IPS DF 4.7 (cell line): Measurements from ENCODE around the gene JARID2.

Experiments
- DNase-seq: peaks from one replicate; pipeline ENCODE4 v3.0.0-alpha.2; 2013; ENCODE audit warnings: low spot score; ENCODE audit errors: extremely low read depth

The JARID2 gene

DNA sequence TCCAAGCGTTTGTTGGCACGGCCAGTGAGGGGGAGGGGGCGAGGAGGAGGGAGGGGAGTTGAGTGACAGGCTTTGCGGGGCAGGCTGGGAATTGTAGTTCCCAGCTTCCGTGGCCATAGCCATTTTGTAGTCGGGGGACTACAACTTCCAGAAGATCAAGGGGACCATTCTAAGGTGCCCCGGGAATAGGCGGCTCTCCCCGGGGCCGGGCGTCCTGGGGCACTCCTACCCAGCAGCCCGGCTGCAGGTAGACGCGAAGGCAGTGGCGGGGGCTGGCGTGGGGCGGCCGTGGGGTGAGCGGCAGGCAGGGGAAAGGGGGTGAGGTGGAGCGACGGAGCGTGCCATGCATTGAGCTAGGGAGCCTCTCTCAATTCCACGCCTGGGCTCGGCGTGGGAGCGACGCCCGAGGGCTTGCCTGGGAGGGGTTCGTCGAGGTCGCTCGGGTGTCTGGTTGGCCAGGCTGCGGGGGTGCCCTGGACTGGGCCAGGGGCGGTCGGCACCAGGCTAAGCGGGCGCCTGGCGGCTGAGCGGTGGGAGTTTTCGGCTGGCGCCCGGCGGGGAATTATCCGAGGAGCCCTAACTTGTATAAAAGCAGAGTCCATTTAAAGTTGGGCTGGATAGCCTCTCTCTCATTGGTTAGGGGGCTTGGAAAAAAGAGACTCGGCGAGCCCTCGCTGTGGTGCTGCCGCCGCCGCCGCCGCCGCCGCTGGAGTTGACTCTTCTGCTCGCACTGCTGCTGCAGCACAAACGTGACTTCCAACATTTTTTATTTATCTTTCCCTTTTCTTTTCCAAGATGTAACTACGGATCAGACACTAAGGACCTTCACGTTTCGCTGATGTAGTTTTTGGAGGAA is at the start of gene JARID2:
Gene JARID2 (plus strand): TSS at position 709 of the 856 bp plus-strand sequence. CDS start 471 bp downstream, outside the sequence.
- DNase-seq: no peak

DNA sequence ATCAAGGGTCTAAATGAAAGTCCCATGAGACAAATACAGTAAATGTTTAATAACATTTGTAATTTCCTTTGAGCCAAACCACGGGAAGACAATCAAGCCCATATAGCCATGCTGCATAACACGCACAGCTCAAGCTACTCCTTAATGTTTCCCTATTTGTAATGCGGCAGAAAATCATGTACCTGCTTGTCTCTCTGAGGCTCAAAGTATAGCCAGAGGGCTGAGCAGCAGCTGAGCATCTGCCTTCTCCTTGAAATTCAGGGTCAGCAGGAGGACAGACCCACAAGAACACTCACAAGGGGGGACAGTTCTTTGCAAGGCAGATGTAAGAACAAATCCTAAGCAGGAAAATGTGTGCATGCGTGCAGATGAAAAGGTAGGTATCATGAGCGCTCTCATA is 45.8 kb upstream of the JARID2 start:
- DNase-seq: no peak

- DNase-seq: no peak
Measured at GRCh38 chr6:15205321-15205720, 40.5 kb upstream of the JARID2 start.

- DNase-seq: no peak
Measured at GRCh38 chr6:15206887-15207286, 39.0 kb upstream of the JARID2 start.

DNA sequence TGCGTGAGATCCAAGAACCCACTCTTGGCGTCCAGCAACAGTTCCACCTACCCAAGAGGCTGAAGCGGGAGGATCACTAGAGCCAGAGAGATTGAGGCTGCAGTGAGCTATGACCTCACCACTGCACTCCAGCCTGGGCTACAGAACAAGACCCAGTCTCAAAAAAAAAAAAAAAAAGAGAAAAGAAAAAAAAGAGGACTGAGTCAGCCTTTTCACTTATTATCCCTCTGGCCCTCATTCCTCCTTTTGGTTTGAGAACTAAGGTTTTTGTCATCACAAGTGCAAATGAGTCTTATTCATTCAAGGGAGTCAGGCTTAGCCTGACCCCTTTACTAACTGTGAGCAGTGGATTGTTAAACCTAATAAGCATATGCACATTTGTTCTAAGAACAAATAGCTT is 37.9 kb upstream of the JARID2 start:
- DNase-seq: peak; percentile 83

- DNase-seq: no peak
Measured at GRCh38 chr6:15213838-15214400, 31.9 kb upstream of the JARID2 start.

GRCh38 chr6:15218401-15218800 is 27.5 kb upstream of the JARID2 start:
- DNase-seq: no peak

DNA sequence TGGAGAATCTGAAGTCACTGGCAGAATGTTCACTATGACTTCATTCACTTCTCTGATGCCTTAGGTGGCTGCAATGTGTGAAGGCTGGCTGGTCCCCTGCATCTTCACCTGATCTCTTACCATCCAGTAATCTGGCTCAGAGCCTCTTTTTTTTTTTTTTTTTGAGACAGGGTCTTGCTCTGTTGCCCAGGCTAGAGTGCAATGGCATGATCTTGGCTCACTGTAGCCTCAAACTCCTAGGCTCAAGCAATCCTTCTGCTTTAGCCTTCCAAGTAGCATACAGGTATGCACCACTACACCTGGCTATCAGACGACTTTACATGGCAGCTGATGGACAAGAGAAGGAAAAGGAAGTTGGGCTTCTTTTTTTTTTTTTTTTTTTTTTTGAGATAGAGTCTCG is 25.8 kb upstream of the JARID2 start:
- no peak for DNase-seq

GRCh38 chr6:15227827-15228318 is 18.0 kb upstream of the JARID2 start:
- DNase-seq: no peak

DNA sequence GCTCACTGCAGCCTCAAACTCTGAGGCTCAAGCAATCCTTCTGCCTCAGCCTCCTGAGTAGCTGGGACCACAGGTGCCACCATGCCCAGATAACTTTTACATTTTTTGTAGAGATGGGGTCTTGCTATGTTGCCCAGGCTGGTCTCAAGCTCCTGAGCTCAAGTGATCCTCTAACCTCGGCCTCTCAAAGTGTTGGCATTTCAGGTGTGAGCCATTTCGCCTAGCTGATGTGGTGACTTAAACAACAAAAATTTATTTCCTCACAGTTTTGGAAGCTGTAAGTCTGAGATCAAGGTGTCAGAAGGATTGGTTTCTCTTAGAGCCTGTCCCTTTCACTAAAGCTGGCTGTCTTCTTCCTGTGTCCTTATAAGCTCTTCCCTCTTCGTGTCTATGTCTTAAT is 15.0 kb upstream of the JARID2 start:
- no peak for DNase-seq

GRCh38 chr6:15232836-15233510 is 12.9 kb upstream of the JARID2 start:
- DNase-seq: no peak

DNA sequence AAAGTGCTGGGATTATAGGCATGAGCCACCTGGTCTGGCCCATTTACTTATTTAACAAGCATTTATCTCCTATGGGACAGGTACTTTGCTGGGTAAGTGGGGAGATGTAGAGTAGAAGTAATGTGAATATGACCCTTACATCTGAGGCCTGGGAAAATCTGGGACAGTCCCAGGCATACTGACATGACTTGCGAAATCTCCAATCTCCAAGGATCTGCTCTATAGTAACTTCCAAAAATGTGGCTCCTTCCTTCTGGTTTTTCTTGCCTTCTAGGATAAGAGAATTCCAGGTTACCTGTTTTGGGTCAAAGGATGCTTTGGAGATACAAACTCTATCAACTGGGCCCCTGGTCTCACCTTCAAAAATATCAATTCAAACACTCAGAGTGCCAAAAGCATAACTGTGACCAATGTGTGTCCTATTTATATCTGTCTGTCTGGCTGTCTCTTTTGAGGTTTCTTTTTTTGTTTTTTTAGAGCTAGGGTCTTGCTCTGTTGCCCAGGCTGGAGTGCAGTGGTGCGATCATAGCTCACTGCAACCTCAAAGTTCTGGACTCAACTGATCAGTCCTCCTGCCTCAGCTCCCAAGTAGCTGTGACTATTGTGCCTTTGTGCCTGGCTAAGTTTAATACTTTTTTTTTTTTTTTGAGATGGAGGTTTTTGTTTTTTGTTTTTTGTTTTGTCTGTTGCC is 11.7 kb upstream of the JARID2 start:
- DNase-seq: no peak

- DNase-seq: no peak
Measured at GRCh38 chr6:15239616-15240364, 6.1 kb upstream of the JARID2 start.

DNA sequence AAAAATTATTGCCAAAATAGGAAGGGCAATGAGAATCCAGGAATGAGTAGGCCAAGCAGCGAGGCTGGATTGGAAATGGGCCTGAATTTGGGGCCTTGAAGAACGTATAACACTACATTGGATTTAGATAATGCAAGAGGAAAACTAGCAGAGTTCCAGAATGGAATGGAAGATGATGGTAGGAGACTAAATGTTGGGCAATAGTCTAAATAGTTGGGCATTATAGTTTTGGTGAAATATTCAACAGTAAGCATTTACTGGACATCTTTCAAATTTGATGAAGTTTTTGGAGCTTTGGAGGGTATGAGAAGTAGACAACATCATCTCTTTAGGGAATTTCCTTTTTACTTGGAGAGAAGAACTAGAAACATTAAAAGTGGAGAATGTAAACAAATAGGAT is 3.4 kb upstream of the JARID2 start:
- DNase-seq: no peak

DNA sequence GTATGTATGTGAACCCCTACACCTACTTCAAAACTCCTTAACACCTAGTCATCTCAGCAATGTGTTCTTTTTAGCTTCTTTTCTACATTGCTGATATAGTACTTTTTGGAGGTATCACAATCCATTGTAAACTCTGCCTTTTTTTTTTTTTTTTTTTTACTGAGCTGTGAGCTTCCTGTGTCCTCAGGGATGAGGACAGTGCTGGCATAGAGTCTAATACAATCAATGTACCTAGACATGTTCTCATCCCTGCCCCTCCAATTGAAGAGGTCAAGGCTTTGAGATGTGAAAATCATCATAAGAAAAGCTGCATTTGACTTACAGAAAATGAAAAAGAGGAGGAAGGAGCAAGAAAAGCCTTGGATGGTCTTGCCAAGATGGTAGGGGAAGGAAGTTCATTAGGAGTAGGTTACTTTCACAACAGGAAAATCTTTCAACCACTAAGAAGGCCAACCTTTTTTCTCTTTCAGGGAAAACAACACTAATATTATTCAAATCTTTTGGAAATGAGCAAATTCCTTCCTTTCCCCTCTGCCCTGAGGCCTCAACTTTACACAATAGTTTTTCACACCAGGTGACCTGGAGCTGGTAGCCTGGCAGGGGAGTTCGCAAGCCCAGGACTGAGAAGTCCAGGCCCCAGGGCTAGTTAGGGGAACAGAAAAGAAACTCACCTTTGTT is 2.8 kb upstream of the JARID2 start:
- no peak for DNase-seq

DNA sequence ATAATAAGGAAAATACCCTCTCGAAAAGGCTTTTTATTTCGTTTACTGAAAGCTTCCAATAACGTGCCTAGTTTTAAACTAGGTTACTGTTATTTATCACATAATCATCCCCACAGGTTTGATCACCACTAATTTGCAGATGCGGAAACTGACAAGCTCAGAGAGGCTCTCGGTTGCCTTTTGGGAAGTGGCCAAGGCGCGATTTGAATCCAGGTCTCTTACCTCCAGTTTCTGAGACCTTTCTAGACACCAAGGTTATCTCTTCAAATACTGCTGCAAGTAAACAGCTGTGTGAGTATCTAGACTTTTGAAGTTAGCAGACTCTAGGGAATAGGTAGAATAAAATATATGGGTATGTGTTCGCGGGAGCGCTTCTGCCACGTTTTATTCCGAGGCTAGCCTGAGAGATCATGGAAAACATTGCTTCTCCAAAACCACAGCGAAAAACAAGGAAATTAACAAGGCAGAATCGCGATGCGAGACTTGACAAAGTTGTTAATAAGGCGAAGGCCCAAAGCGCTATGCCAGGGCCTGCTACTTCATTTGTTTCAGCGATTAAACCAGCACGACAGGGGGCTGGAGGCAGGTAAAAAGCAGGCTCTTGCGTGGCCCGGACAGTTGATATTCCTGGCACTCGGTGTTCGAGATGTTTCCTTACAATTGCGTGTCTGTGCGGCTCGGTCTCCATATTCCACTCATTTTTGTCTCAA is 1.8 kb upstream of the JARID2 start:
- no peak for DNase-seq

GRCh38 chr6:15244620-15245360 is 1.1 kb upstream of the JARID2 start:
- DNase-seq: no peak

DNA sequence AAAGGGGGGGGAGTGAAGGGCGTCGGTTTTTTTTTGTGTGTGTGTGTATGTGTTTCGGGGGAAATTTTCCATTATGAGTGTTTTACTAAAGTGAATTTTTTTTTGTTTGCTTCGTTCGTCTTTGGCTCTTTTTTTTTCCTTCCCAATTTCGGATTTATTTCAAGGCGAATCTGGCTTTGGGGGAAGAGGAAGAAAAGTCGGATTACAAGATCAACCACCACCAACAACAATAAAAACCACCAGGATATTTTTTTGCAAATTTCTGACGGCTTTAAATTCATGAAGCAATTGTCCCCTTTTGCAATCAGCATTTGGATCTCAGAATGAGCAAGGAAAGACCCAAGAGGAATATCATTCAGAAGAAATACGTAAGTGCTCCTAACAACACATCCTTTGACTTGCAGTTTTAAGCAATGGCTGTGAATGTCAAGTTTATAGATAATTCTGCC is 372 bp downstream of the JARID2 start:
- no peak for DNase-seq
